ENCODE data around the gene CPNE4. TPM values are rescaled to one million over a fixed set of nuclear protein-coding genes. Genes with fewer than 3 reads are reported as not detected.

The CPNE4 gene
- total RNA-seq, 2 donors from 2014 or later, result 0.31 to 28.0 TPM

DNA sequence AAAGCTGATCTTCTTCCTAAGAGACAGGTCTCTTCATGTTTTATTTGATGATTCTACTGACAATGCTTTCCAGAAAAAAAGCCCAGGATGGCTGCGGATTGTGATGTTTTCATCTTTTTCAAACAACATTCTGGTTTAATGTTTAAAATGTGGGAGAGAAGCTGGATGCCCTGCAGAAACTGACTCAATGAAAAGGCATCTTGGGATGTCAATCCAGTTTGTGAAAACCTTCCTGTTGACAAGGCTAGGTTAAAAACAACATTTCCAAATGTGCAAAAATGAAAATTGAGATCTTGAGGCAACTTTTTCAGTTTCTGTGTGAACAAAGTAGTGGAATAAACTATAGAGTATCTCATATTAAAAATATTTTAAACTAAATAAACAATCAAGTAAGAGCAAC, 376.0 kb downstream of the CPNE4 start:
- Histone ChIP-seq H3K36me3 (no peaks in the 10 kb centered on the region), H3K27ac (no peak overlapping the region), H3K4me1 (no peaks in the 10 kb centered on the region), H3K4me3 (no peak overlapping the region), H3K27me3 (no peaks in the 10 kb centered on the region), H3K9me3 (peaks cover 0 to 8% of the 10 kb centered on the region in 2 donors)
- no peak for DNase-seq (ENCODE audit: low spot score)
- TF ChIP-seq, protein P1, sequence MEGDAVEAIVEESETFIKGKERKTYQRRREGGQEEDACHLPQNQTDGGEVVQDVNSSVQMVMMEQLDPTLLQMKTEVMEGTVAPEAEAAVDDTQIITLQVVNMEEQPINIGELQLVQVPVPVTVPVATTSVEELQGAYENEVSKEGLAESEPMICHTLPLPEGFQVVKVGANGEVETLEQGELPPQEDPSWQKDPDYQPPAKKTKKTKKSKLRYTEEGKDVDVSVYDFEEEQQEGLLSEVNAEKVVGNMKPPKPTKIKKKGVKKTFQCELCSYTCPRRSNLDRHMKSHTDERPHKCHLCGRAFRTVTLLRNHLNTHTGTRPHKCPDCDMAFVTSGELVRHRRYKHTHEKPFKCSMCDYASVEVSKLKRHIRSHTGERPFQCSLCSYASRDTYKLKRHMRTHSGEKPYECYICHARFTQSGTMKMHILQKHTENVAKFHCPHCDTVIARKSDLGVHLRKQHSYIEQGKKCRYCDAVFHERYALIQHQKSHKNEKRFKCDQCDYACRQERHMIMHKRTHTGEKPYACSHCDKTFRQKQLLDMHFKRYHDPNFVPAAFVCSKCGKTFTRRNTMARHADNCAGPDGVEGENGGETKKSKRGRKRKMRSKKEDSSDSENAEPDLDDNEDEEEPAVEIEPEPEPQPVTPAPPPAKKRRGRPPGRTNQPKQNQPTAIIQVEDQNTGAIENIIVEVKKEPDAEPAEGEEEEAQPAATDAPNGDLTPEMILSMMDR (IDR thresholded peaks at IDR 0.05), result no peak

DNA sequence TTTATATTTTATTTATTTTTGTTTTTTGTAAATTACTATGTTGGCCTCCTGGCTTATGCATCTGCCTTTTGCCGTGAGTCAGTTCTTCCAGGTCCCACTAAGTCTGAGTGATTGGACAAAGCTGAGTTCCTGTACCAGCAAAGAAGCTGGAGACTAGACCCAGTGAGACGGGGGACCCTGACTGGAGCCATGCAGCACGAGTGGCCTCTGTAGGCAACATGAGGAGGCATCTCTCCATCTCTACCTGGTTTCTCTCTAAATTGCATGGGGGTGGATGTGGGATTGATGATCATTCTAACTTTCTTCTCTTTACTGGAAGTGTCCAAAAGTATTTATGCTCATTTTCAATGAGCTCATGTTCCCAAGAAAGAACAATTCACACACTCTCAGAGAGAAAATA, 376.7 kb downstream of the CPNE4 start:
- H3K4me3 ChIP-seq, result no peak overlapping the region
- DNase-seq (ENCODE audit: low spot score), result no peak
- H3K27me3 ChIP-seq, result no peaks in the 10 kb centered on the region
- no peaks in the 10 kb centered on the region for H3K4me1 ChIP-seq
- no peaks in the 10 kb centered on the region for H3K36me3 ChIP-seq
- H3K9me3 ChIP-seq, result peaks cover 0 to 8% of the 10 kb centered on the region in 2 donors
- no peak overlapping the region for H3K27ac ChIP-seq
- TF ChIP-seq, protein P1 (IDR thresholded peaks at IDR 0.05), result no peak

DNA sequence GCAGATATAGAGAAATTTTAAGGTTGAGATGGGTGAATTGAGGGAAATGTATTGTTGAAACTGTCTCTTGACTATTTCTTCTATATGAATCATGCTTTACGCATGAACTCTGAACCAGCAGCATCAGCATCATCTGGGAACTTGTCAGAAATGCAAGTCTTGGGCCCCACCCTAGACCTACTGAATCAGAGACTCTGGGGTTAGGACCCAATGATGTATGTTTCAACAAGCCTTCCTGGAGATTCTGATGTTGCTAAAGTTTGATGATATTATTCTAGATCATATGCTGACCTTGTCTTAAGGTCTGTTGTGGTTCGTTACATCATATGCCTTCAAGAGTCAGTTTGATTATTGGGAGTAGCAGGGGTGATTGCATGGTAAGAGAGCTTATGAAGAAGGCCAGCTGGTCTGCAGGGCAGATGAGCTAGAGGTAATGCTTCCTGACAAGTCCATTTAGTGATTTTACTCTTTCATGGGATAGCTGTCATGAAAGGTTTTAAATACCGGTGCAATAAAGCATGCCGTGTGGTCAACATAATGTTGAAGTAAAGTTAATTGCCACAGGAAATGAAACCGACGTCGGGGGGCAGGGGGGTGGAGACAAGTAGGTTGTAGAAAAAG, 379.6 kb downstream of the CPNE4 start:
- H3K27ac ChIP-seq, result no peak overlapping the region
- H3K4me3 ChIP-seq, result no peak overlapping the region
- TF ChIP-seq, protein P1 (IDR thresholded peaks at IDR 0.05), result no peak
- no peaks in the 10 kb centered on the region for H3K4me1 ChIP-seq
- no peaks in the 10 kb centered on the region for H3K27me3 ChIP-seq
- DNase-seq (ENCODE audit: low spot score), result no peak
- H3K9me3 ChIP-seq, result no peaks in the 10 kb centered on the region
- H3K36me3 ChIP-seq, result no peaks in the 10 kb centered on the region

DNA sequence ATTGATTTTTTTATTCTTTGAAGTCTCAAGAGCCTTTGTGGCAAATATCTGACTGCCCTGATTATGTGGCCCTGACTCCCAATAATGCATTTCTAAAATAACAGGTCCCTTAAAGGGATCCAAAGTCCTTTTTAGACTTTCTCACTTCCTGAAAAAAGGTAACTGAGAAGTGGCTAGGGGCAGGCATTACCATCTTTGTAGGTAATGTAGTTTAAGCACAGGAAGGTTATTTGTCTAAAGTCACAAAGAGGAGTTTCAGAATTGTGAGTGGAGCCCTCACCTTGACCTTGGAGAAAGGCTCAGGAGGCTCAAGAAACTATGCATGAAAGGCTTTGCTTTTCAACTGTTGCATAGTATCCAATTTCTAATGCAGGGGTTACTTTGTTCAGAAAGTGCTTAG, 389.2 kb downstream of the CPNE4 start:
- Histone ChIP-seq H3K4me3 (no peak overlapping the region), H3K4me1 (no peaks in the 10 kb centered on the region), H3K36me3 (no peaks in the 10 kb centered on the region), H3K27ac (no peak overlapping the region), H3K9me3 (no peaks in the 10 kb centered on the region), H3K27me3 (no peaks in the 10 kb centered on the region)
- TF ChIP-seq, protein P1 (IDR thresholded peaks at IDR 0.05), result no peak
- DNase-seq (ENCODE audit: low spot score), result no peak

DNA sequence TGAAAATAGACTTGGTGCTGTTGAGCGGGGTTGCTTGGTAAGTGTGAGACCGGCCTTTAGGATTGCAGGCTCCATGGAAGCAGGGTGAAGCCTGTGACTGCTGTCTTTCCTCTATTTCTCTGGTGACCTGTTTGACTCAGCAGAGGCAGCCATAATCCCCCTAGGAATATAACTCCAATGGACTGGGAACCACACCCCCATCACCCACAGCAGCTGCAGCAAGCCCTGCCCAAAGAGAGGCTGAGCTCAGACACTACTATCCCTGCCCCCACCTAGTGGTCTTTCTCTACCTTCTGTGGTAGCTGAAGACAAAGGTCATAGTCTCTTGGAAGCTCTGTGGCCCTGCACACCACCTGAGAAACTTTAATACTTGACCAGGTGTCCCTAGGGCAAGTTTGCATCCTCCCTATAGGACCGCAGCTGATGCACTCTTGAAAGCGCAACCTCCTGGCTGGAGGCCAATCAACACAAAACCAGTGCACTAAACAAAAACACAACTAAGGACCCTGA, 398.5 kb downstream of the CPNE4 start:
- H3K4me3 ChIP-seq, result no peak overlapping the region
- no peak overlapping the region for H3K27ac ChIP-seq
- no peaks in the 10 kb centered on the region for H3K4me1 ChIP-seq
- DNase-seq (ENCODE audit: low spot score), result no peak
- TF ChIP-seq, protein P1 (IDR thresholded peaks at IDR 0.05), result no peak
- H3K9me3 ChIP-seq, result peaks cover 0 to 7% of the 10 kb centered on the region in 2 donors
- no peaks in the 10 kb centered on the region for H3K27me3 ChIP-seq
- no peaks in the 10 kb centered on the region for H3K36me3 ChIP-seq

DNA sequence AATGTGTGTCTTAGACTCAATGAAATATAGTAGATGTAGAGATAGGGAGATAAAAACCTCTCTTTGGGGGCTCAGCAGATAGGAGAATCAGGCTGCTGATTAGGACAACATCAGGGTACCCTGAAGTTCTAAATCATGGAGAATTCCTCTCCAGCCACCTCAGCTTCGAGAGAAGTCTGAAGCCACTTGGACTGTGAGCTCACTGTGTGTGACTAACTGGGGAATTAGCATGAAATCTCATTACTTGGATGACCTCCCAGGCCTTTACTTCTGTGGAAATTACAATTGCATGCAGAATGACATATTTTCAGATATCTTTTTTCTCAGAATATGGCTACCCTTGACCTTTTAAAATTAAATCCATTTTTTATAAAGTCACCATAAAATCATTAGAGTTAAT, 404.0 kb downstream of the CPNE4 start:
- Histone ChIP-seq H3K4me1 (no peaks in the 10 kb centered on the region), H3K27me3 (no peaks in the 10 kb centered on the region), H3K9me3 (no peaks in the 10 kb centered on the region), H3K36me3 (no peaks in the 10 kb centered on the region), H3K4me3 (no peak overlapping the region), H3K27ac (no peak overlapping the region)
- no peak for DNase-seq (ENCODE audit: low spot score)
- TF ChIP-seq, protein P1 (IDR thresholded peaks at IDR 0.05), result no peak
